Activated CD8-positive, alpha-beta memory T cell treated with anti-CD3 and anti-CD28 coated beads, Interleukin-2, amount 50 U/mL, for 48 hours (primary cell): Measurements from ENCODE around the gene NDUFA11.
"Not testable (repeated sequence)": the region's sequence is repeated elsewhere in the genome, so short reads cannot be mapped to it uniquely, and the experiment has no call there.

Experiments
- DNase-seq: peaks from one replicate; pipeline ENCODE4 v3.0.0-alpha.2; 2020

Gene NDUFA11

GRCh38 chr19:5851302-5851701 is 52.3 kb downstream of the NDUFA11 start, which contains the start of gene FUT3:
Gene FUT3 (minus strand): TSS chr19:5851449.
- no peak for DNase-seq

GRCh38 chr19:5850743-5851293 is 52.8 kb downstream of the NDUFA11 start:
- DNase-seq: no peak

GRCh38 chr19:5850189-5850588 is 53.4 kb downstream of the NDUFA11 start:
- no peak for DNase-seq

DNA sequence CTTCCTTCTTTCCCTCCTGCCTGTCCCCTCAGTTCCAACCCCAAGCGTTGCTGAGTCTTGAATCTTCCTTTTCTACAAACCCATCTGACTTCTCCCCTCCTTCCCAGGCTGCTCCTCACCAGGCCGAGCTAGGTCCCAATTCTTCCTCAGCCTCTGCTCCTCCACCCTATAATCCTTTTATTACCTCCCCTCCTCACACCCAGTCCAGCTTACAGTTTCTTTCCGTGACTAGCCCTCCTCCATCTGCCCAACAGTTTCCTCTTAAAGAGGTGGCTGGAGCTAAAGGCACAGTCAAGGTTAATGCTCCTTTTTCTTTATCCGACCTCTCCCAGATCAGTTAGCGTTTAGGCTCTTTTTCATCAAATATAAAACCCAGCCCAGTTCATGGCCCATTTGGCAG is 55.0 kb downstream of the NDUFA11 start:
- not testable (repeated sequence) for DNase-seq

GRCh38 chr19:5847846-5848245 is 55.7 kb downstream of the NDUFA11 start:
- not testable (repeated sequence) for DNase-seq
